RPMI7951 (cell line): ENCODE measurements around the gene TUBGCP2. TPM values are rescaled to one million over a fixed set of nuclear protein-coding genes. Genes with fewer than 3 reads are reported as not detected.

ENCODE experiments used
- DNase-seq: peaks from one replicate; pipeline ENCODE4 v3.0.0-alpha.2; 2012; ENCODE audit warnings: low read depth
- total RNA-seq: library from RNA; depleted of rRNA; stranded (reverse); fragments of >200 nt; shearing (Covaris generic); gene quantifications from 2 replicates; pipeline ENCODE4 v1.2.3, GENCODE V29; 2014

The TUBGCP2 gene
- total RNA-seq, 1 experiment from 2014 or later: 43.3 TPM

- no peak for DNase-seq
Observed at GRCh38 chr10:133279326-133280226, 29.1 kb downstream of the TUBGCP2 start.

GRCh38 chr10:133278577-133279265 is 30.0 kb downstream of the TUBGCP2 start:
- peak; percentile 89 for DNase-seq

DNA sequence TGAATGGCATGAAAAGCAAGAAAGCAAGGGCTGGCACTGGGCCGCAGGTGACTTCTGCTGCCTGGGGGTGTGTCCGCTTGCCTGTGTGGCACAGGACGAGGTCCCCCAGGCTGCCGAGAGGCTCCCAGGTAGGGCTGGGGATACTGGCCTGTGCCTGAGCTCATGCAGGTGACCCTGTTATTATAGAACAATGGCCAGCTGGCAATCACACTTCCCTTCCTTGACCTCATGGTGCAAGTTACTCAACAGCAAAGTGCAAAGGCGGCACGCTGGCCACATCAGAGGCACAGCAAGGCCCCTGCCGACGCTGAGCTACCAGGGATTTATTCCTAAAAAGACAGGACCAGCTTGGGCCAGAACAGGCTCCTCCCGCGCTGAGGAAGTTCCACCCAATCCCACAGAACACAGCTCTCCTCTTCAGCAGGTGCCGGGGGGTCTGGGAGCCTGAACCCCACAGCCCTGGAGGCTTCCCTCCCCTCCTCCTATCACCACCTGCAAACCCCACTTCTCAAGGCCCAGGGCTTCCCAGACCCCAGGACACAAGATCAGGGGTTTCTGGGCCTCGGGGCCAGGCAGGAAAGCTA is 30.6 kb downstream of the TUBGCP2 start:
- peak; percentile 14 for DNase-seq

GRCh38 chr10:133277277-133277992 is 31.2 kb downstream of the TUBGCP2 start:
- DNase-seq: no peak

- DNase-seq: no peak
Observed at GRCh38 chr10:133276435-133277201, 32.1 kb downstream of the TUBGCP2 start, which contains the start of gene ADAM8. Gene ADAM8, minus strand, starts transcription at chr10:133276868. Its CDS starts 51 bp downstream, at chr10:133276817.

DNA sequence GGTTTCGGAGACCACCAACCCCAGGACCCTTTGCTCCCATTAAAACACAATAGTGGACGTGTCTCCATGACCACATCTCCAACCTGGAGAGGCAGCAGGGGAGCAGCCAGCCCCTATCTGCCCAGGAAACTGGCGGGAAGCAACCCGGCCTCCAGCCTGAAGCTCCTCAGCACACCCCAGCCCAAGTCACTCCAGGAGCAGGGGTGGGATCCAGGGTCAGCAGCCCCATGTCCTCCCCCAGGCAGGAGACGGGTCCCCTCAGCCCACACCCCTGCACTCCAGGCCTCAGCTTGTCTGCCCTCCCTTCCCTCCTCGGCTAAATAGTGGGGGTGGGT is 32.6 kb downstream of the TUBGCP2 start:
- DNase-seq: no peak

DNA sequence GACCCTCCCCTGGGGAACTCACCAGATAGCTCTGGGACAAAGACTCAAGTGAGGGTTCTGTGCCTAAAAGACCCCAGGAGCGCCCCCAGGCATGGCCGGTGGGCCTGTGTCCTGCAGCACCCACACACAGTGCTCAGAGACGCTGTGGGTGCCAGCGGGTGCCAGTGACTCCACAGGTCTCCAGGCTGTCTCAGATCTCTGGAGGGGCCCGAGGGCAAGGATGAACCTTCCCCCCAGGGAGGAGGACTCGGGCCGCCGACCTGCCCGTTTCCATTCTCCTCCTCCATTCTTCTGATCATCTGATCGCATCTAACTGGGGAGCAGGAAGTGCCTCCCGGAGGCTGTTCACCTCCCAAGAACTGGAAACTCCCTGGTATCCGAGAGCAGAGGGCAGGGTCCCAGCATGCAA is 33.0 kb downstream of the TUBGCP2 start:
- peak; percentile 19 for DNase-seq

DNA sequence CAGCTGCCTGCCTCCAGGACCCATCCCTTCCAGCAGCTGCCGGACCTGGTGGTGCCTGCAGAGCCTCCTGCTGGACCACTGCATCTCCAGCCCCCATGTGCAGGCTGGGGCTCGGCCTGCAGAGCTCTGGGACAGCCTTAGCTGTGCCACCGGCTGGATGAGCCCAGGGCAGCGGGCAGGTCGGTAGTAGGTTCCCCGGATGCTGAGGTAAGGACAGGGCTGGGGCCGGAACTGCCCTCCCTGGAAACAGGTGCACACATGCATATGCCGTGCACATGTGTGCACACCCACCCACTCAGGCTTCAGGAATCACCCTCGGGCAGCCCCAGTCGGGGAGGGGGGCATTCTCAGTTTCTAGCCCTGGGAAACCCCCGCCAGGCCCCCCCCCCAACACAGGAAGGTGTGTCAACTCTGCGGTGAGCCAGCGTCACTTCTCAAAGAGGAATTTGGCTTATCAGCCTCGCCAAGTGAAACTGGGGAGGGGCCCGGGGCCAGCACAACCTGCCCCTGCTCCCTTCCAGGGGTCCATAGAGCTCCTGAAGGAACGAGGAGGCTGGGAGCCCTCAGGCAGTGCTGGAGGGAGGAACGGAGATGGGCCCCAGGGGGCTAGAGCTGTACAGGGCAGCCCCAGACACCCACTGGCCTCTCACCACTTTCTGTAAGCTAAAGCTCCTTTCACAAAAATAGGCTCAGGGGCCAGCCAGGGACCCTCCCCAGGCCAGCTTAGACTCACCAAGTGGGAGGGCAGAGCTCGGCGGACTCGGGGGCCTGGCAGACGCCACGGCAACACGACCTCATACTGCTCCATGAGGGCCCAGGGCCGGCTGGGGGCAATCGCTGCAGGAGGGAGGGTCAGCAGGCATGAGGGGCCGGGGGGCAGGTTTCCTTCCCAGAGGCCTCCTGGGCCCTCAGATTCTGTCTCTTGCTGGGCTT is 33.7 kb downstream of the TUBGCP2 start:
- peak; percentile 39 for DNase-seq

- DNase-seq: no peak
Observed at GRCh38 chr10:133273534-133274143, 35.0 kb downstream of the TUBGCP2 start.

DNA sequence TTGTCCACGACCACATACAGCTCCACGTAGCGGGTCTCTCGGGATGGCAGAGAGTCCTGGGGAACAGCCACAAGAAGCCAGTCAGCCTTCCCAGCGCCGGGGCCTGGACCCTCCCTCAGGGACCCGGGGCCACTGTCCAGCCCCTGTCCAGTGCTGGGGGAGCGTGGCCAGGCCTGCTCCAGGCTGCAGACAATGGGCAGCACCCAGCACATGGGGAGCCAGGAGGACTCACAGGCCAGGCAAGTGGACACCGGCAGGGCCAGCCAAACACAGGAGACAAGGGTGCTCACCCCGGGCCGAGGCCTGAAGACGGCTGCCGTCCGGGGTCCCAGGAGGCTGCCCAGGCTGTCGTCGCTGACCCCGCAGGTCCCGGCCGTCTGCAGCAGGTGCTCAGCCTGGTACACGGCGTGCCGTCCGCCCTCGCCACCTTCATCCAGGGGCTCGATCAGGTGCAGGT is 35.7 kb downstream of the TUBGCP2 start:
- no peak for DNase-seq

DNA sequence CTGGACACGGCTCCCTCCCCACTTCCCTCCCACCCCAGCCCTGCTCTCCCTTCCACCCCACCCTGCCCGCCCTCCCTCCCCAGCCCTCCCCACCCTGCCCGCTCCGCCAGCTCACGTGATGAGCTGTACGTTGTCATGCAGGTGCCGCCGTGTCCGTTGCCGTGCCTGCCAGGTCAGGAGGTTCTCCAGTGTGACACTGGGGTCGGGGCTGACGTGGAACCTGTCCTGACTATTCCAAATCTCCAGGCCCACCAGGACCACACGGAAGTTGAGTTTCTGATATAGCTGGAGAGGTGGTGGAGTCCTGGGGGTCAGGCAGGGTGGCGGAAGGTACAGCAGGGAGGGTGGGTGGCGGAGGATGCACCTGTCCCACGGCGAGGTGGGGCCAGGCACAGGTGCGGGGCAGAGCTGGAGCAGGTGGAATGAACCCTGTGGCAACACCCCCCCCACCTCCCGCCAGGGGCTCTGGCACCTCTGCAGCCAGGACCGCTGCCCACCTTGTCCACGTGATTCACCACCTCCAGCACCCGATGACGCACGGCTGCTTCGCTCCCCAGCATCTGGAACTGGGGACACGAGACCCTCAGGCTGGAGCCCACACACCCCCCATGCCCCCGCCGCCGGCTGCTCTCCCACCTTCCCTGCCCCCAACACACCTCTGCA is 36.2 kb downstream of the TUBGCP2 start:
- no peak for DNase-seq

- DNase-seq: no peak
Observed at GRCh38 chr10:133271521-133272300, 37.0 kb downstream of the TUBGCP2 start.

GRCh38 chr10:133270773-133271297 is 37.8 kb downstream of the TUBGCP2 start:
- no peak for DNase-seq

- DNase-seq: no peak
Observed at GRCh38 chr10:133270204-133270603, 38.5 kb downstream of the TUBGCP2 start.

DNA sequence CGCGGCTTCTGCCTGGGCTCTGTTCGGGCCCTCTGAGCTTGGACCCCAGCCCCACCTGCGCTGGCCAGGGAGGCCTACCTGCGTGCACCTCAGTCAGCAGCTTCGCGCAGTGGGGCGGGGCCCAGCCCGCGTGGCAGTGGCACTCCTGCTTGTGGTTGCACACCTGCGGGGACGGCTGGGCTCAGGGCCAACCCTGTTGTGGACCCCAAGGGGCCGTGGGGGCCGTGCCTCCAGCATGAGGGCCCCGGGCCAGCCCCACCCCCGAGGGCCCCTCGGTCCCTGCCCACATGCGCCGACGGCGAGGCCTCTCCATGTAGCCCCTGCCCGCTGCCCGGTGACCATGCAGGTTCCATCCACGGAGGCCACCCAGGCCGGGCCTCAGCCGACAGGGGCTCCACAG is 39.3 kb downstream of the TUBGCP2 start:
- DNase-seq: no peak

GRCh38 chr10:133268532-133268931 is 40.1 kb downstream of the TUBGCP2 start:
- no peak for DNase-seq

- no peak for DNase-seq
Observed at GRCh38 chr10:133267829-133268228, 40.8 kb downstream of the TUBGCP2 start.

DNA sequence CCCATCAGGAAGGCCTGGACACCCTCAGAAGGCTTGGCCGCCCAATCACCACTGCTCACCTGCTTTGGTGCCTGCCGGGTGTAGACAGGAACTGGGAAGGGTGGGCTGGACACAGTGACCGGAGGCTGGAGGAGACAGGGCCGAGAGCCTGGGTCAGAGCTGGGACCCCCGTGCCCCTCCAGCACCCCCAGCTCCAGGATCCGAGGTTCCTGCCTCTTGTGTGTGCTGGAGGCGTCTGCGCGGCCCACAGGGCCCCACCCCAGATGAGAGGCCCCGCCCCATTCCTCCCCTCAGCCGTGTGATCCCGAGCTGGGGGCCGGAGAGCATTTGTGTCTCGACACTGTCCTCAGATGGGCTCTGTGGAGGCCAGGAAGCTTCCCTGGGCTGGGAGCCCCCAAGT is 41.4 kb downstream of the TUBGCP2 start:
- no peak for DNase-seq
